Measurements from ENCODE around the gene EPB41L4A. TPM values are rescaled to one million over a fixed set of nuclear protein-coding genes. Genes with fewer than 3 reads are reported as not detected.
"Not testable (repeated sequence)": the region's sequence is repeated elsewhere in the genome, so short reads cannot be mapped to it uniquely, and the experiment has no call there.

EPB41L4A gene
- total RNA-seq, 2 experiments from 2014 or later, result 2.3 to 3.3 TPM

GRCh38 chr5:112367400-112367799 lies 51.7 kb downstream of the EPB41L4A start:
- ChIA-PET POLR2A (no interaction called here), CTCF (interaction anchor here (1.1 kb wide), 1 partner anchor 191 kb away, joined by 4 read pairs; no protein-coding TSS in a partner anchor)
- no peaks in the 10 kb centered on the region for H3K9me3 Mint-ChIP-seq
- no peaks in the 10 kb centered on the region for H3K36me3 Mint-ChIP-seq (ENCODE audit: low read depth)
- no peak for DNase-seq
- H3K27me3 Mint-ChIP-seq, result no peaks in the 10 kb centered on the region
- H3K4me3 Mint-ChIP-seq, result no peak overlapping the region
- no peaks in the 10 kb centered on the region for H3K4me1 Mint-ChIP-seq
- no peak overlapping the region for H3K27ac Mint-ChIP-seq

GRCh38 chr5:112366987-112367386 lies 52.1 kb downstream of the EPB41L4A start:
- Mint-ChIP-seq H3K4me3 (no peak overlapping the region), H3K36me3 (ENCODE audit: low read depth) (no peaks in the 10 kb centered on the region), H3K9me3 (no peaks in the 10 kb centered on the region), H3K27me3 (no peaks in the 10 kb centered on the region), H3K4me1 (no peaks in the 10 kb centered on the region), H3K27ac (no peak overlapping the region)
- CTCF ChIA-PET, result no interaction called here
- no peak for DNase-seq
- POLR2A ChIA-PET, result no interaction called here

- H3K27ac Mint-ChIP-seq; H3K36me3 Mint-ChIP-seq (ENCODE audit: low read depth); POLR2A ChIA-PET; DNase-seq; H3K4me3 Mint-ChIP-seq; H3K27me3 Mint-ChIP-seq; CTCF ChIA-PET; H3K4me1 Mint-ChIP-seq; H3K9me3 Mint-ChIP-seq: not testable (repeated sequence)
Observed at GRCh38 chr5:112360740-112361139, 58.3 kb downstream of the EPB41L4A start.

- ChIA-PET POLR2A (no interaction called here), CTCF (no interaction called here)
- H3K9me3 Mint-ChIP-seq, result no peaks in the 10 kb centered on the region
- no peak for DNase-seq
- H3K4me1 Mint-ChIP-seq, result peaks cover 2% of the 10 kb centered on the region
- H3K4me3 Mint-ChIP-seq, result no peak overlapping the region
- no peak overlapping the region for H3K27ac Mint-ChIP-seq
- H3K27me3 Mint-ChIP-seq, result peaks cover 3% of the 10 kb centered on the region
- no peaks in the 10 kb centered on the region for H3K36me3 Mint-ChIP-seq (ENCODE audit: low read depth)
Observed at GRCh38 chr5:112356178-112356956, 62.7 kb downstream of the EPB41L4A start.

- Mint-ChIP-seq H3K4me3 (no peak overlapping the region), H3K36me3 (ENCODE audit: low read depth) (no peaks in the 10 kb centered on the region), H3K27ac (no peak overlapping the region), H3K4me1 (peaks cover 2% of the 10 kb centered on the region), H3K9me3 (no peaks in the 10 kb centered on the region), H3K27me3 (peaks cover 3% of the 10 kb centered on the region)
- ChIA-PET POLR2A (no interaction called here), CTCF (no interaction called here)
- DNase-seq, result no peak
Observed at GRCh38 chr5:112355058-112355685, 63.9 kb downstream of the EPB41L4A start.

GRCh38 chr5:112353678-112354077 lies 65.4 kb downstream of the EPB41L4A start:
- H3K27me3 Mint-ChIP-seq, result peaks cover 3% of the 10 kb centered on the region
- POLR2A ChIA-PET, result no interaction called here

GRCh38 chr5:112351225-112351624 lies 67.9 kb downstream of the EPB41L4A start:
- peaks cover 3% of the 10 kb centered on the region for H3K27me3 Mint-ChIP-seq
- ChIA-PET POLR2A (no interaction called here), CTCF (no interaction called here)
- no peaks in the 10 kb centered on the region for H3K36me3 Mint-ChIP-seq (ENCODE audit: low read depth)
- H3K4me1 Mint-ChIP-seq, result peaks cover 2% of the 10 kb centered on the region
- no peaks in the 10 kb centered on the region for H3K9me3 Mint-ChIP-seq
- no peak overlapping the region for H3K27ac Mint-ChIP-seq
- DNase-seq, result no peak
- H3K4me3 Mint-ChIP-seq, result no peak overlapping the region

More at GRCh38 chr5:112353678-112354077, 65.4 kb downstream of the EPB41L4A start:
- DNase-seq, result no peak
- Mint-ChIP-seq H3K4me1 (peaks cover 2% of the 10 kb centered on the region), H3K9me3 (no peaks in the 10 kb centered on the region), H3K27ac (no peak overlapping the region), H3K36me3 (ENCODE audit: low read depth) (no peaks in the 10 kb centered on the region), H3K4me3 (no peak overlapping the region)
- CTCF ChIA-PET, result no interaction called here

- CTCF ChIA-PET, result no interaction called here
- H3K36me3 Mint-ChIP-seq (ENCODE audit: low read depth), result no peaks in the 10 kb centered on the region
Observed at GRCh38 chr5:112350626-112351025, 68.5 kb downstream of the EPB41L4A start.

GRCh38 chr5:112349371-112349770 lies 69.7 kb downstream of the EPB41L4A start:
- H3K36me3 Mint-ChIP-seq (ENCODE audit: low read depth), result no peaks in the 10 kb centered on the region
- no peak overlapping the region for H3K27ac Mint-ChIP-seq
- DNase-seq, result no peak
- no peaks in the 10 kb centered on the region for H3K27me3 Mint-ChIP-seq
- H3K9me3 Mint-ChIP-seq, result no peaks in the 10 kb centered on the region
- ChIA-PET CTCF (no interaction called here), POLR2A (no interaction called here)
- H3K4me3 Mint-ChIP-seq, result no peak overlapping the region
- no peaks in the 10 kb centered on the region for H3K4me1 Mint-ChIP-seq

More at GRCh38 chr5:112350626-112351025, 68.5 kb downstream of the EPB41L4A start:
- H3K9me3 Mint-ChIP-seq, result no peaks in the 10 kb centered on the region
- H3K4me1 Mint-ChIP-seq, result peaks cover 2% of the 10 kb centered on the region
- peaks cover 3% of the 10 kb centered on the region for H3K27me3 Mint-ChIP-seq
- no peak overlapping the region for H3K4me3 Mint-ChIP-seq
- DNase-seq, result no peak
- POLR2A ChIA-PET, result no interaction called here
- H3K27ac Mint-ChIP-seq, result no peak overlapping the region

- CTCF ChIA-PET, result interaction anchor here (1.2 kb wide), 1 partner anchor 70 kb away, joined by 3 read pairs; the partner anchor contains the start of gene EPB41L4A
- DNase-seq, result no peak
- Mint-ChIP-seq H3K36me3 (ENCODE audit: low read depth) (no peaks in the 10 kb centered on the region), H3K9me3 (no peaks in the 10 kb centered on the region), H3K4me1 (no peaks in the 10 kb centered on the region), H3K27ac (no peak overlapping the region), H3K4me3 (no peak overlapping the region), H3K27me3 (peaks cover 2% of the 10 kb centered on the region)
- POLR2A ChIA-PET, result no interaction called here
Observed at GRCh38 chr5:112348915-112349314, 70.2 kb downstream of the EPB41L4A start.

GRCh38 chr5:112348387-112348786 lies 70.7 kb downstream of the EPB41L4A start:
- H3K4me3 Mint-ChIP-seq, result no peak overlapping the region
- H3K9me3 Mint-ChIP-seq, result no peaks in the 10 kb centered on the region
- no peaks in the 10 kb centered on the region for H3K36me3 Mint-ChIP-seq (ENCODE audit: low read depth)
- H3K4me1 Mint-ChIP-seq, result no peaks in the 10 kb centered on the region
- H3K27ac Mint-ChIP-seq, result no peak overlapping the region
- H3K27me3 Mint-ChIP-seq, result peaks cover 2% of the 10 kb centered on the region
- POLR2A ChIA-PET, result no interaction called here
- no peak for DNase-seq
- CTCF ChIA-PET, result interaction anchor here (1.2 kb wide), 1 partner anchor 71 kb away, joined by 3 read pairs; the partner anchor contains the start of gene EPB41L4A

- H3K9me3 Mint-ChIP-seq, result no peaks in the 10 kb centered on the region
- no peaks in the 10 kb centered on the region for H3K36me3 Mint-ChIP-seq (ENCODE audit: low read depth)
- peaks cover 2% of the 10 kb centered on the region for H3K27me3 Mint-ChIP-seq
- H3K27ac Mint-ChIP-seq, result no peak overlapping the region
- no peak overlapping the region for H3K4me3 Mint-ChIP-seq
- ChIA-PET POLR2A (no interaction called here), CTCF (no interaction called here)
- H3K4me1 Mint-ChIP-seq, result no peaks in the 10 kb centered on the region
- no peak for DNase-seq
Observed at GRCh38 chr5:112346411-112347044, 72.5 kb downstream of the EPB41L4A start.

GRCh38 chr5:112344540-112344939 lies 74.5 kb downstream of the EPB41L4A start:
- H3K36me3 Mint-ChIP-seq (ENCODE audit: low read depth), result no peaks in the 10 kb centered on the region
- no peak overlapping the region for H3K27ac Mint-ChIP-seq
- no peak overlapping the region for H3K4me3 Mint-ChIP-seq
- peaks cover 2% of the 10 kb centered on the region for H3K27me3 Mint-ChIP-seq
- H3K9me3 Mint-ChIP-seq, result no peaks in the 10 kb centered on the region
- ChIA-PET POLR2A (no interaction called here), CTCF (no interaction called here)
- H3K4me1 Mint-ChIP-seq, result no peaks in the 10 kb centered on the region
- DNase-seq, result no peak

Measured in activated CD4-positive, alpha-beta memory T cell treated with anti-CD3 and anti-CD28 coated beads, Interleukin-2, amount 10 ng/mL, durations not matched to agents 7 days and 5 days (primary cell).